K562 (cell line): Measurements from ENCODE around the gene CATSPER1. TPM values are rescaled to one million over a fixed set of nuclear protein-coding genes. Genes with fewer than 3 reads are reported as not detected.

Experiments used
- BHLHE40 ChIP-seq: IDR thresholded peaks from 2 replicates; pipeline ENCODE4 v1.6.1; 2011; ENCODE audit warnings: low read length, improper control_type of control experiment
- CBFA2T3 ChIP-seq: fragments of 450-650 bp; IDR thresholded peaks from 2 replicates; pipeline ENCODE4 v1.6.1; 2017
- FOSL1 ChIP-seq: fragments of 200-800 bp; sonication (Bioruptor generic); conservative IDR thresholded peaks from 2 replicates; pipeline ENCODE4 v1.6.1; 2016; ENCODE audit warnings: missing genetic modification characterization, missing compliant biosample characterization
- FOXA1 ChIP-seq: fragments of 450-650 bp; IDR thresholded peaks from 2 replicates; pipeline ENCODE4 v1.6.1; 2016; ENCODE audit warnings: mild to moderate bottlenecking, borderline replicate concordance
- HDAC6 ChIP-seq: IDR thresholded peaks from 2 replicates; pipeline ENCODE4 v1.6.1; 2012; ENCODE audit warnings: low read depth, mild to moderate bottlenecking, control low read depth, inconsistent platforms, low read length, moderate library complexity
- KLF1 ChIP-seq: fragments of 450-650 bp; IDR thresholded peaks from 2 replicates; pipeline ENCODE4 v1.6.1; 2016; ENCODE audit warnings: missing genetic modification characterization, missing compliant biosample characterization
- NFATC3 ChIP-seq: fragments of 450-650 bp; IDR thresholded peaks from 2 replicates; pipeline ENCODE4 v1.6.1; 2017; ENCODE audit warnings: mild to moderate bottlenecking
- NUFIP1 ChIP-seq: fragments of 450-650 bp; IDR thresholded peaks from 2 replicates; pipeline ENCODE4 v1.6.1; 2018; ENCODE audit not compliant: partially characterized antibody
- RAD21 ChIP-seq, 2 experiments: fragments of 250-450 bp in 1 of 2; fragments of 450-650 bp in 1 of 2; sonication (Bioruptor Pico) in 1 of 2; formaldehyde crosslinking in 1 of 2; IDR thresholded peaks in 1 of 2; conservative IDR thresholded peaks in 1 of 2; 2 replicates each; pipeline versions ENCODE4 v1.4.0 to v1.8.0; 2020 to 2022; ENCODE audit warnings: mild to moderate bottlenecking in 2 of 2, moderate library complexity in 1 of 2
- RBM34 ChIP-seq: fragments of 200-400 bp; formaldehyde crosslinking; IDR thresholded peaks from 2 replicates; pipeline ENCODE4 v1.6.1; 2018; ENCODE audit warnings: low read length, borderline replicate concordance; ENCODE audit not compliant: insufficient read depth
- SETDB1 ChIP-seq: IDR thresholded peaks from one replicate; pipeline ENCODE4 v1.6.1; 2012; ENCODE audit warnings: low read length, control low read depth, inconsistent platforms
- STAT5A ChIP-seq: IDR thresholded peaks from 2 replicates; pipeline ENCODE4 v1.6.1; 2012; ENCODE audit warnings: low read length, inconsistent platforms, borderline replicate concordance
- TAF7 ChIP-seq: fragments of 450-650 bp; IDR thresholded peaks from 2 replicates; pipeline ENCODE4 v1.6.1; 2016; ENCODE audit warnings: missing genetic modification characterization, missing compliant biosample characterization
- TARDBP ChIP-seq: fragments of 450-650 bp; IDR thresholded peaks from 2 replicates; pipeline ENCODE4 v1.6.1; 2016
- YY1 ChIP-seq, 3 experiments: IDR thresholded peaks; 2 replicates each; pipeline ENCODE4 v1.6.1; 2011; ENCODE audit warnings: low read length in 2 of 3, mild to moderate bottlenecking in 2 of 3, moderate library complexity in 2 of 3, borderline replicate concordance in 1 of 3, control low read depth in 1 of 3, low read depth in 1 of 3; ENCODE audit not compliant: insufficient read depth in 3 of 3, insufficient replicate concordance in 2 of 3, control insufficient read depth in 1 of 3, insufficient read length in 1 of 3; ENCODE audit errors: extremely low read depth in 1 of 3
- ZNF165 ChIP-seq: fragments of 250-450 bp; sonication (Bioruptor Pico); IDR thresholded peaks from 2 replicates; pipeline ENCODE4 v1.4.0; 2020; ENCODE audit warnings: borderline replicate concordance
- ZNF253 ChIP-seq: fragments of 250-450 bp; sonication (Bioruptor Pico); conservative IDR thresholded peaks from 2 replicates; pipeline ENCODE4 v1.6.1; 2021; ENCODE audit warnings: mild to moderate bottlenecking
- ZNF3 ChIP-seq: fragments of 250-450 bp; sonication (Bioruptor Pico); IDR thresholded peaks from 2 replicates; pipeline ENCODE4 v1.5.0; 2021; ENCODE audit warnings: mild to moderate bottlenecking, moderate library complexity
- ZNF324 ChIP-seq: fragments of 250-450 bp; sonication (Bioruptor Pico); IDR thresholded peaks from 2 replicates; pipeline ENCODE4 v1.4.0; 2020; ENCODE audit warnings: mild to moderate bottlenecking
- ZNF561 ChIP-seq: fragments of 450-650 bp; formaldehyde crosslinking; conservative IDR thresholded peaks from 2 replicates; pipeline ENCODE4 v1.4.0; 2020; ENCODE audit warnings: mild to moderate bottlenecking, moderate library complexity
- polyA plus RNA-seq, 8 experiments: library from polyadenylated mRNA; depleted of rRNA in 4 of 8; stranded (reverse) in 5 of 8; unstranded in 3 of 8; fragments of >200 nt; fragmentation: Nextera tagmentation in 2 of 8; fragmentation: Illumina TruSeq in 1 of 8; extraction: Ambion mirVana in 2 of 8; extraction: Trizol in 1 of 8; gene quantifications; 2 replicates each; pipeline versions ENCODE4 v1.2.1 to v1.2.3, GENCODE V29; 2011 to 2014; ENCODE audit warnings: inconsistent platforms in 1 of 8, missing spikeins in 1 of 8
- total RNA-seq, 7 experiments: library from RNA; depleted of rRNA in 6 of 7; stranded (reverse); fragments of >200 nt in 6 of 7; fragmentation: Illumina TruSeq in 2 of 7; extraction: Trizol in 2 of 7; gene quantifications; 2 replicates each; pipeline versions ENCODE4 v1.2.1 to v1.2.3, GENCODE V29; 2011 to 2021; ENCODE audit warnings: low replicate concordance in 1 of 7
- TF ChIP-seq, protein P1 (sequence below): fragments of 250-450 bp; sonication (Bioruptor Pico); IDR thresholded peaks from 2 replicates; pipeline ENCODE4 v1.8.0; 2021; ENCODE audit warnings: moderate library complexity, mild to moderate bottlenecking, inconsistent platforms
- TF ChIP-seq, protein P2 (sequence below): IDR thresholded peaks from 2 replicates; pipeline ENCODE4 v1.6.1; 2011; ENCODE audit warnings: borderline replicate concordance, low read depth, mild to moderate bottlenecking, moderate library complexity, low read length; ENCODE audit not compliant: insufficient read depth, poor library complexity, severe bottlenecking
- TF ChIP-seq, protein P3 (sequence below), 2 experiments: fragments of 450-650 bp; conservative IDR thresholded peaks; 2 replicates each; pipeline ENCODE4 v1.6.1; 2017; ENCODE audit warnings: mild to moderate bottlenecking in 2 of 2, moderate library complexity in 2 of 2

The CATSPER1 gene
- total and polyA plus RNA-seq, 9 of the 15 experiments (the other 6 are each of a cell fraction or from before 2014, with no cell fraction given), result 0.21 to 3.3 (median 0.76) TPM

DNA sequence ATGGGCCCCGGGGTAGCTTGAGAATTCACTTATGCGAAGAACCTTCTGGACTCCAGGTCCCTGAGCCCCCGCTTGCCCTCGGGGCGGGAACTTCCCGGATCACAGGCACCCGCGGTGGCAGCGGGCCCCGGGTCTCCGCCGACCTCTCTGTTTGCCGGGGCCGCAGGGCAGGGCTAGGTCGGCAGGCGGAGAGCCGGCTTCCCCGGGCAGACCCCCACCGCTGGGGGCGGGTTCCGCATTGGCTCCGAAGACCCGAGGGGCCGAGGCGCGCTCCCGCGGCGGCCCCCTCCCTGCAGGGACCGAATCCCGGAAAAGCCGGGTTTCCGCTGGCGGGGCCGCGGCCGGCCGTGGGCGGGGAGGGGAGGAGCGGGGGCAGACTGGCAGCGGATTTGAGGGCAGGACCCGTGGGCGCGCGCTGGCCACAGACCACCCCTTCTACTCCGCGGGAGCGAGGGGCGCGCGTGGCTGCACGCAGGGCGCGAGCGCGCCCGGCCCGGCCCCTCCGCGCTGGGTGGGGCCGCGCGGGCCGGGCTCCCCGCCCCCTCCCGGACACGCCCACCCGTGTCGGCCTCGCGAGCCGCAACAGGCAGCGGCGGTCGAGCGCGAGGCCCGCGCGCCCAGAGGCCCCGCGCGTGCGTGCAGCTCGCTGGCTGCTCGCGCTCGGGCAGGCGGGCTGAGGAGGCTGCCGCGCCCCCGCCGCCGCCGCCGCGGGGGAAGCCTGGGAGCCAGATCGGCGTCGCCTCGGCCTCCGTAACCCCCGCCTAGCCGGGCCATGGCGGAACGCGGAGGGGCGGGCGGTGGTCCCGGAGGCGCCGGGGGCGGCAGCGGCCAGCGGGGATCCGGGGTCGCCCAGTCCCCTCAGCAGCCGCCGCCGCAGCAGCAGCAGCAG lies 43.7 kb upstream of the CATSPER1 start, which contains the start of gene PACS1 (continued):
- TF ChIP-seq SETDB1 (no peak), CBFA2T3 (no peak), YY1 (IDR thresholded peaks at IDR 0.05; ENCODE audit: borderline replicate concordance in 1 of 3, control insufficient read depth in 1 of 3, extremely low read depth in 1 of 3, insufficient read depth in 3 of 3, insufficient read length in 1 of 3, insufficient replicate concordance in 2 of 3, low read depth in 1 of 3, low read length in 2 of 3) (peak in 1 of 3 experiments; percentile 3), TAF7 (tag) (no peak), ZNF324 (CRISPR knock-in tag) (no peak), NFATC3 (no peak), ZNF253 (no peak), NUFIP1 (no peak), FOSL1 (no peak), ZNF3 (CRISPR knock-in tag) (no peak), STAT5A (no peak), ZNF561 (CRISPR knock-in tag) (0 out of 2 replicates have a peak, but pooled peaks have one; percentile 54), HDAC6 (no peak), ZNF165 (CRISPR knock-in tag) (no peak), KLF1 (no peak), FOXA1 (no peak), TARDBP (no peak), RBM34 (no peak), BHLHE40 (no peak), RAD21 (CRISPR knock-in tag; conservative IDR thresholded peaks at IDR 0.05 in 1 of 2, IDR thresholded peaks at IDR 0.05 in 1 of 2) (no peak)
- TF ChIP-seq, protein P1, sequence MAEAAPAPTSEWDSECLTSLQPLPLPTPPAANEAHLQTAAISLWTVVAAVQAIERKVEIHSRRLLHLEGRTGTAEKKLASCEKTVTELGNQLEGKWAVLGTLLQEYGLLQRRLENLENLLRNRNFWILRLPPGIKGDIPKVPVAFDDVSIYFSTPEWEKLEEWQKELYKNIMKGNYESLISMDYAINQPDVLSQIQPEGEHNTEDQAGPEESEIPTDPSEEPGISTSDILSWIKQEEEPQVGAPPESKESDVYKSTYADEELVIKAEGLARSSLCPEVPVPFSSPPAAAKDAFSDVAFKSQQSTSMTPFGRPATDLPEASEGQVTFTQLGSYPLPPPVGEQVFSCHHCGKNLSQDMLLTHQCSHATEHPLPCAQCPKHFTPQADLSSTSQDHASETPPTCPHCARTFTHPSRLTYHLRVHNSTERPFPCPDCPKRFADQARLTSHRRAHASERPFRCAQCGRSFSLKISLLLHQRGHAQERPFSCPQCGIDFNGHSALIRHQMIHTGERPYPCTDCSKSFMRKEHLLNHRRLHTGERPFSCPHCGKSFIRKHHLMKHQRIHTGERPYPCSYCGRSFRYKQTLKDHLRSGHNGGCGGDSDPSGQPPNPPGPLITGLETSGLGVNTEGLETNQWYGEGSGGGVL (CRISPR knock-in tag), result no peak
- TF ChIP-seq, protein P2, sequence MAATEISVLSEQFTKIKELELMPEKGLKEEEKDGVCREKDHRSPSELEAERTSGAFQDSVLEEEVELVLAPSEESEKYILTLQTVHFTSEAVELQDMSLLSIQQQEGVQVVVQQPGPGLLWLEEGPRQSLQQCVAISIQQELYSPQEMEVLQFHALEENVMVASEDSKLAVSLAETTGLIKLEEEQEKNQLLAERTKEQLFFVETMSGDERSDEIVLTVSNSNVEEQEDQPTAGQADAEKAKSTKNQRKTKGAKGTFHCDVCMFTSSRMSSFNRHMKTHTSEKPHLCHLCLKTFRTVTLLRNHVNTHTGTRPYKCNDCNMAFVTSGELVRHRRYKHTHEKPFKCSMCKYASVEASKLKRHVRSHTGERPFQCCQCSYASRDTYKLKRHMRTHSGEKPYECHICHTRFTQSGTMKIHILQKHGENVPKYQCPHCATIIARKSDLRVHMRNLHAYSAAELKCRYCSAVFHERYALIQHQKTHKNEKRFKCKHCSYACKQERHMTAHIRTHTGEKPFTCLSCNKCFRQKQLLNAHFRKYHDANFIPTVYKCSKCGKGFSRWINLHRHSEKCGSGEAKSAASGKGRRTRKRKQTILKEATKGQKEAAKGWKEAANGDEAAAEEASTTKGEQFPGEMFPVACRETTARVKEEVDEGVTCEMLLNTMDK, result no peak
- TF ChIP-seq, protein P3, sequence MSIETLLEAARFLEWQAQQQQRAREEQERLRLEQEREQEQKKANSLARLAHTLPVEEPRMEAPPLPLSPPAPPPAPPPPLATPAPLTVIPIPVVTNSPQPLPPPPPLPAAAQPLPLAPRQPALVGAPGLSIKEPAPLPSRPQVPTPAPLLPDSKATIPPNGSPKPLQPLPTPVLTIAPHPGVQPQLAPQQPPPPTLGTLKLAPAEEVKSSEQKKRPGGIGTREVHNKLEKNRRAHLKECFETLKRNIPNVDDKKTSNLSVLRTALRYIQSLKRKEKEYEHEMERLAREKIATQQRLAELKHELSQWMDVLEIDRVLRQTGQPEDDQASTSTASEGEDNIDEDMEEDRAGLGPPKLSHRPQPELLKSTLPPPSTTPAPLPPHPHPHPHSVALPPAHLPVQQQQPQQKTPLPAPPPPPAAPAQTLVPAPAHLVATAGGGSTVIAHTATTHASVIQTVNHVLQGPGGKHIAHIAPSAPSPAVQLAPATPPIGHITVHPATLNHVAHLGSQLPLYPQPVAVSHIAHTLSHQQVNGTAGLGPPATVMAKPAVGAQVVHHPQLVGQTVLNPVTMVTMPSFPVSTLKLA (conservative IDR thresholded peaks at IDR 0.05), result peak in 1 of 2 experiments; percentile 47; a peak in 1 of 4 replicates
